WI38 (cell line): Measurements from ENCODE around the gene TRIM47.

ENCODE experiments used
- H3K4me3 ChIP-seq: 2 replicates; pipeline ENCODE4 v1.5.1; 2011; ENCODE audit warnings: low read depth, mild to moderate bottlenecking, control low read depth, low read length
- TF ChIP-seq, protein P1 (sequence below): IDR thresholded peaks from 2 replicates; pipeline ENCODE4 v1.5.1; 2012; ENCODE audit warnings: low read depth, mild to moderate bottlenecking, control low read depth, low read length

Gene TRIM47

GRCh38 chr17:75906143-75906884, 27.9 kb upstream of the TRIM47 start:
- H3K4me3 ChIP-seq, result no peak overlapping the region
- TF ChIP-seq, protein P1, sequence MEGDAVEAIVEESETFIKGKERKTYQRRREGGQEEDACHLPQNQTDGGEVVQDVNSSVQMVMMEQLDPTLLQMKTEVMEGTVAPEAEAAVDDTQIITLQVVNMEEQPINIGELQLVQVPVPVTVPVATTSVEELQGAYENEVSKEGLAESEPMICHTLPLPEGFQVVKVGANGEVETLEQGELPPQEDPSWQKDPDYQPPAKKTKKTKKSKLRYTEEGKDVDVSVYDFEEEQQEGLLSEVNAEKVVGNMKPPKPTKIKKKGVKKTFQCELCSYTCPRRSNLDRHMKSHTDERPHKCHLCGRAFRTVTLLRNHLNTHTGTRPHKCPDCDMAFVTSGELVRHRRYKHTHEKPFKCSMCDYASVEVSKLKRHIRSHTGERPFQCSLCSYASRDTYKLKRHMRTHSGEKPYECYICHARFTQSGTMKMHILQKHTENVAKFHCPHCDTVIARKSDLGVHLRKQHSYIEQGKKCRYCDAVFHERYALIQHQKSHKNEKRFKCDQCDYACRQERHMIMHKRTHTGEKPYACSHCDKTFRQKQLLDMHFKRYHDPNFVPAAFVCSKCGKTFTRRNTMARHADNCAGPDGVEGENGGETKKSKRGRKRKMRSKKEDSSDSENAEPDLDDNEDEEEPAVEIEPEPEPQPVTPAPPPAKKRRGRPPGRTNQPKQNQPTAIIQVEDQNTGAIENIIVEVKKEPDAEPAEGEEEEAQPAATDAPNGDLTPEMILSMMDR, result no peak

- TF ChIP-seq, protein P1, result peak; percentile 73
- H3K4me3 ChIP-seq, result peak within 1 kb of the TSS; percentile 81
Observed at GRCh38 chr17:75904749-75905521, 26.6 kb upstream of the TRIM47 start, which contains the start of gene MRPL38. MRPL38 (minus strand) TSS chr17:75904884; CDS start chr17:75904875, 9 bp downstream.

GRCh38 chr17:75902406-75902805, 24.0 kb upstream of the TRIM47 start:
- H3K4me3 ChIP-seq, result no peak overlapping the region
- TF ChIP-seq, protein P1, result no peak

DNA sequence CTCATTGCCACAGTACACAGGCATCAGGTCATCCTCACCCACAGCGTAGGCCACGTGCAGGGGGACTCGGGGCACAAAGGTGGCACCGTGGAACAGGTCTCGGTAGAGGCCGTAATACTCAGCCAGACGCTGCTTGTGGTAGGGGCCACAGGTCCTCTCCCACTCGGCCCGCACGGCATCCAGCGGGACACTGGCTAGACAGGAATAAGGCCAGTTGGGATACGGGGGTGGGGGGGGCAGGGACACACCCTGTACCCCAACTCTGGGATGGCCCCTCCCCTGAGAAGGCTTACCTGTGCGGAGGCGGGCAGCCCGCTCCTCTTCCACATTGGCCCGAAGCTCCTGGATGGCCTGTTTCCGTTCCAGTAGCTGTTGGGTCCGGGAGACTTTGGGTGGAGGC, 23.3 kb upstream of the TRIM47 start:
- no peak overlapping the region for H3K4me3 ChIP-seq
- TF ChIP-seq, protein P1, result no peak

- TF ChIP-seq, protein P1, result no peak
- H3K4me3 ChIP-seq, result no peak overlapping the region
Observed at GRCh38 chr17:75900691-75901533, 22.5 kb upstream of the TRIM47 start.

DNA sequence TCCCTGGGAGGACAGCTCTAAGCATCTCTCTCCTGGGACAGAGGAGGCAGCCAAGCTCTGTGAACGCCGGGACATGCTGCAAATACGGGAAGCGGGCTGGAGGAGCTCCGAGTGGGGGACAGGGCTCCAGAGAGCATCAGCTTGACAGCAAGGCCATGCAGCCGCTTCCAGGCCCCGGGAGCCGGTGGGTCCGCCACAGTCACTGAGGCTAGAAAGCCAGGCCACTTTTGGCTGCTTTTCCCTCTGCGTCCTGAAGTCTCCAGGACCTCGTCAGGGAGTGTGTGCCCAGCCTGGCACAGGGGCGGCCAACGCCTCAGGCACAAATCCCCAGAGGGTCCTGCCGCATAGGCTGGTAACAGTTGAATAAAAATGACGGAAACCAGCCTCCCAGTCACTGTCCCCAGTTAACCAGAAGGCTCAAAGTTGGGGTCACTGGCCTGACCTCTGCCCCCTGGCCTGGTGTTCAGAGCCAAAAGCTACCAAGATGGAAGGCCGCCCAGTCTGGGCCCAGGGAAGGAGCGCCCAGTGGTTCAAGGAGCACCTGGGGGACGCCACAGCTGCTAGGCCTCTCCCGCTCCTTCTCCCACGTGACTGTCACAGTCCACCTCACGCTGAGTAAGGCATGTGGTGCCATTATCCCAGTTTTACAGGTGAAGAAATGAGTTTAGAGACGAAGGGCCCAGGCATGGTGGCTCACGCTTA, 21.5 kb upstream of the TRIM47 start:
- TF ChIP-seq, protein P1, result no peak
- no peak overlapping the region for H3K4me3 ChIP-seq
